HG03196 (cell line): Measurements from ENCODE around the gene CALML6.
"Not testable (repeated sequence)": the region's sequence is repeated elsewhere in the genome, so short reads cannot be mapped to it uniquely, and the experiment has no call there.

Source experiments
- ATAC-seq: cut with Tn5 transposase; IDR thresholded peaks from one replicate; pipeline ENCODE4 v1.9.1; 2021; ENCODE audit not compliant: unreplicated experiment

The CALML6 gene, protein sequence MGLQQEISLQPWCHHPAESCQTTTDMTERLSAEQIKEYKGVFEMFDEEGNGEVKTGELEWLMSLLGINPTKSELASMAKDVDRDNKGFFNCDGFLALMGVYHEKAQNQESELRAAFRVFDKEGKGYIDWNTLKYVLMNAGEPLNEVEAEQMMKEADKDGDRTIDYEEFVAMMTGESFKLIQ

DNA sequence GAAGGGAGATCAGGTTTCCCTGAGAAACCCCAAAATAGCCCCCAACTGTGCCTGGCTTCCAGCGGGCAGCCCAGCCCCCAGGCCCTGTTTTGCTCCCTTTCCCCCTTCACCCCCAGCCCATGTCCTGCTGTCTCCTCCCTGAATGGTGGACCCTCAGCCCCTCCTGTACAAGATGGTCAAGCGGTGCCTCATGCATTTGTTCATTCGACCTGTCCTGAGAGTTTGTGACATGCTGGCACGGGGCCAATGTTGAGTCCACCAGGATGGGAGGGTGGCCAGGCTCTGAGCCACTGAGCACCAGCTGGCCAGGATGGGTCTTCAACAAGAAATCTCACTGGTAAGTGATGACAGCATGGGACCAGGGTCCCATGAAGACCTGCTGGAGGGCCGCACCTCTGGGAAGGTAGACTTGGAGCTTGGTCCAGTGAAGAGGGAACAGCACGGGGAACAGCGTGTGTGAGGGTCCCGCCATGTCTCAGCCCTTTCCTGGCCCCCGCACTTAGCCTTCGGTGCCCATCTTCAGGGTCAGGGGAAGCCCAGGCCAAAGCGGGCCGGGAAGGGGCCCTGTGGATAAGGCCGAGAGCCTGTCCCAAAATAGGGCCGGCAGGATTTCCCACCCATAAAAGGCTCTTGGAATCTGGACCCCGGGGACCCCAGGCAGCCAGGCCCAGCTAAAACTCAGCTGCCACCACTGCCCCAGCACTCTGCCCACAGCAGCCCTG is at the start of gene CALML6:
Gene CALML6, plus strand, starts transcription at position 290 of the 722 bp plus-strand sequence. Its CDS starts 21 bp downstream, at position 311.
- ATAC-seq = no peak

DNA sequence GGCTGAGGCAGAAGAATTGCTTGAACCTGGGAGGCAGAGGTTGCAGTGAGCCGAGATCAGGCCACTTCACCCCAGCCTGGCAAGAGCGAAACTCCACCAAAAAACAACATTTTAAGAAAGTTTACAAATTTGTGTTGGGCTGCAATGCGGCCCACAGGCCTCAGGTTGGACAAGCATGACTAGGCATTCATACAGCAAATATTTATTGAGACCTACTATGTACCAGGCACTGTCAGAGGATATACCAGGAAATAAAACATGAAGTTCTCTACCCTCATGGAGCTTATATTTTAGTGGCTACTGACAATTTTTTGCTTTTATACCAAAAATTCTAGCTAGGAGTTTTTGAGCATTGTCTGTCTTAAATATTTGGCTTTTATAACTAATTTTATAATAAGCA is 47.9 kb upstream of the CALML6 start:
- no peak for ATAC-seq

DNA sequence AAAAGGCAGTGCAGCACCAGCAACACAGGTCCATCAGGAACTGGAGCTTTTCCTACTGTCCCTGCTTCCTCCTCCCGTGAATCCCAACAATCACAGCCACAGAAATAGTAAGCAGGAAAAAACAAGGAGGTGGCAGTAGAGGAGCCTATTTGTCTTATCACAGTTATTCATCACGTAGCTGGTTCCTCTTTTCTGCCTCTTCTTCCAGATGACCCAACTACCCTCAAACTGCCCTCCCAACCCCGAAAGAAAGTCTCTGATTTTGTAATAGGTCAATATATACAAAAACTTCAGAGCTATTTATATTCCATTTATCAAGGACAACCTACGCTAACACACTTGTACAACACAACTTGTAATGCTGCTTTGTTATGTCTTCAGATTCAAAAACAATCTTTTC is 45.6 kb upstream of the CALML6 start:
- ATAC-seq = no peak

DNA sequence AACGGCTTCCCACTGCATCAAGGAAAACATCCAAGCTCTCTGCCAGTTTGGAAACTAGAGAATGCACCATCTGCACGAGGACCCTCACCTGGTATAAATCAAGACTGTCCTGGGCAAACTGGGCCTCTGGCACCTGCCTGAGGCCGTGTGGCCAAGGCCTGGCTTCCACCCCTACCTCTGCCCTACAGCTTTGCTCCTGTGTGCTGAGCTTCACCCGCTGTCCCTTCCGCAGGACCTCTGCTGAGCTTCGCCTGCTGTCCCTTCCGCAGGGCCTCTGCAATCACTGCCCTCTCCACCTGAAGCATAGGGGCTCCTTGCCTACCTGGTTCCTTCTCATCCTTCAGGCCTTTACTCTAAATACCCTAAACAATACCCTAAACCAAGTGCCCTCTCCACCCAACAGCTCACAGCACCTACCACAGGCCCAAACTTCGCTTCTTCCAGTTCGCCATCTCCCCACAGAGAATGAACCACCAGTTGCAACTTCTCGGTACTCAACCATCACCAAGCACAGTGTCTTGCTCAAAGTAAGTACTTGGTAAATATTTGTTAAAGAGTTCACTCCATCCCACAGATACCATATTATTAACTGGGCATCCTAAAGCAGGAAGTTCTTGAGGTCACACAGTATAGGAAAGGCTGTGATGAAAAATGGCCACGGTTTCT is 42.6 kb upstream of the CALML6 start:
- no peak for ATAC-seq

DNA sequence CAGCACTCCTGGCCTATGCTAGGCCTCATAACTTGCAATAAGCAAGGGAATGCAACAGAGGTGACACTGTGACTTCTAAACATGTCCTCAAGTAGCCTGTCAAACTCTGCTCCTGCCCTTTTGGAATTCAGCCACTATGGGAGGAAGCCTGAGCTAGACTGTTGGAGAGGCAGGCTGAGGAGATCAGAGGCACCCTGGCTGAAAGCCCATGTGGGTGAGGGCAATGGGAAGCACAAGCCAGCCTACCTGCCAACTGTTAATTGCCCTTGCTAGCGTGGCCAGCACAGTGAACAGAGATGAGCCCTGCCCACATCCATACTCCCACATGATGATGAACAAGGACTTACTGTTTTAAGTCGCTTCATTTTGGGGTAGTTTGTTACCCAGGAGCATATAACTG is 41.9 kb upstream of the CALML6 start:
- no peak for ATAC-seq

DNA sequence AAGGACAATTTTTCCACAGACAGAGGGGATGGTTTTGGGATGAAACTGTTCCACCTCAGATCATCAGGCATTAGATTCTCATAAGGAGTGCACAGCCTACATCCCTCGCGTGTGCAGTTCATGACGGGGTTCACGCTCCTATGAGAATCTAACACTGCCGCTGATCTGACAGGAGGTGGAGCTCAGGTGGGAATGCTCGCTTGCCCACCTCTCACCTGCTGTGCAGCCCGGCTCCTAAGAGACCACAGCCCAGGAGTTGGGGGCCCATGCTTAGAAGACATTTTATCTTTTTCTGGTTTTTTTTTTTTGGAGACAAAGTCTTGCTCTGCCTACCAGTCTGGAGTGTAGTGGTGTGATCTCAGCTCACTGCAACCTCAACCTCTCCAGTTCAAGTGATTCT is 40.2 kb upstream of the CALML6 start:
- no peak for ATAC-seq

DNA sequence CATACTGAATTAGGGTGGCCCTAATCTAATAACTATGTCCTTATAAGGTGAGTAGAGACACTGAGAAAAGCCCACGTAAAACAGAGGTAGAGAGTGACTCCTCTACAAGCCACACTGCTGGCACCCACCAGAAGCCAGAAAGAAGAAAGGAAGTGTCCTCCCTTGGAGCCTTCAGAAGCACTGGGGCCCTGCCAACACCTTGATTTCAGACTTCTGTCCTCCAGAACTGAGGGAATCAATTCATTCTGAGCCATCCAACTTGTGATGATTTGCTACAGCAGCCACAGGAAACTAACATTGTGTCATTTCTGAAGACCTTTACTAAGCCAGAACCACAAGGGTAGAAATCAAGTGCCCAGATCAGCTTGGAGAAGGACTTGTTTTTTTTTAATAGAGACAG is 39.1 kb upstream of the CALML6 start:
- no peak for ATAC-seq

DNA sequence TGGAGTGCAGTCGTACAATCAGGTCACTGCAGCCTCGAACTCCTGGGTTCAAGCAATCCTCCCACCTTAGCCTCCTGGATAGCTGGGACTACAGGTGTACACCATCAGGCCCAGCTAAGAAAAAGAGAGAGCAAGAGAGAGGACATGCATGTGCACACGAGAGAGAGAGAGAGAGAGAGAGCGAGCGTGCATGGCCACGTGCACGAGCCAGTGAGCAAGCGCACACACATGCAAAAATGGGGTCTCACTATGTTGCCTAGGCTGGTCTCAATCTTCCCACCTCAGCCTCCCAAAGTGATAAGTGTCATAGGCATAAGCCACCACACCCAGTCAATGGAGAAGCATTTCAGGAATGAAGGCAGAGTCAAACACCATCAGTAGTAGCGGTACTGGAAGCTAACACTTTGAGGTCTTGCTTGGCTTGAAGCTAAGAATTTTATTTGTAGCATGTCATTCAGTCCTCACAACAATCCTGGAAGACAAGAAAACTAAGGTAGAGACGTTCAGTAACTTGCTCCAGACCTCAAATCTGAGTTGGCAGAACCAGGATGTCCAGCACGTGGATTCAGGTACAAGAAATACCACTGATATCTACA is 38.6 kb upstream of the CALML6 start:
- no peak for ATAC-seq

DNA sequence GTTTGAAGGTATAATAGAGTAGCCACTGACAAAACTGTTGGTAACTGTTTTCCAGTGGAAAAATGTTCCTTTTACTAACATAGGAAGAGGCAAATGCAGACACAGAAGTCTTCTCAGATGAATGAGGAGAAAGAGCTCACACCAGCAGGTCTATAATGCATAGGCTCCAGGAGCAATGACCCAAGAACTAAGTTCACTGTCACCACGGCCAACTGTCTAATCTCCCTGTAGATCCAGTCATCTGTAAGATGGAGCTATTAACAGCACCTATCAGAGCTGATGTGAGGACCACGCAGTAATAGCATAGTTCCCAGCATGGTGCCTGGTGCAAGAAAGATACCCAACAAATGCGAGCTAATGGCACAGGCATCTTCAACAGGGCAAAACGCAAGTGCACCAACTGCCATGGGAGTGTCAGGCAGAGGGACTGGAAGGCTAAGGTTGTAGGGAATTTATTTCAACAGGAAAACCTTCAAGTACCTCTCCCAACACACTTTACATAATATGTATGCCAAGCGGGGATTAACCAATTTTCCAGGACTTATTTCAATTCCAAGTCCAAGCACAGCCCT is 37.1 kb upstream of the CALML6 start:
- no peak for ATAC-seq

DNA sequence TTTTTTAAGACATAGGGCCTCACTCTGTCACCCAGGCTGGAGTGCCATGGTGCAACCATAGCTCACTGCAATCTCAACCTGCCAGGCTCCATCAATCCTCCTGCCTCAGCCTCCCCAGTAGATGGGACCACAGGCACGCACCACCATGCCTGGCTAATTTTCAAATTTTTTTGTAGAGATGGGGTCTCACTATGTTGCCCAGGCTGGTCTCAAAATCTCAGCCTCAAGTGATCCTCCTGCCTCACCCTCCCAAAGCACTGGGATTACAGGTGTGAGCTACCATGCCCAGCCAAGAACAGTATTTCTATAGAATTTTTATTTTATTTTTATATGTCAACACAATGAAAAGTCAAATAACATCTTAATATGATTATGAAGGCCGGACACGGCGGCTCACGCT is 35.1 kb upstream of the CALML6 start:
- ATAC-seq = no peak

DNA sequence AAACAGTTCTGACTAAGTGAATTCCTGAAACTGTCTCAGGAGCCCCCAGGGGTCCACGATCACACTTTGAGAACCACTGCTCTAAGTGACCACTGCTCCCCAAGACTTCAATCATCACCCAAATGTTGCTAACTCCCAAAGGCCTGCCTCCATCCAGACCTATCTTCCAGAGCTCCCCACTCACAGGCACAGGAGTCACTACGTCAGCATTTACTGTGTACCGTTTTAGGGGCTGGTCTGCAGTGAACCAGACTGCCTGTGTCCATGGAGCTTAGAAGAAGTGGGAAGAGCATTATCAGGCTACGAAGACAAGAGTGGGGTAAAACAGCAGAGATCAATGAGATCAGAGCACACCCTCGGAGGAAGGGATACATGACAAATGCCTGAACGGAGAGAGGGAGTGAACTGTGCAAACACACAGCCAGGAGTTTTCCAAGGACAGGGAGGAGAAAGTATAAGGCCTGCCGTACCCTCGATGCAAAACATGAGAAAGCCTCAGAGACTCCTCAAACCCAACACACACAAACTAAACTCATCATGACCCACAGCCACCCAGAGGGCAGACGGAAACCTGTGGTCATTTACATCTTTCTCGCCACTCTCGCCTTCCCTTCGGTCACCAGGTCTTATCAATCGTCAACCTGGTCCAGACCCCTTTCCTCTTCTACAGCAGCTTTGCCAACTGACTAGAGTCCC is 34.3 kb upstream of the CALML6 start:
- no peak for ATAC-seq

DNA sequence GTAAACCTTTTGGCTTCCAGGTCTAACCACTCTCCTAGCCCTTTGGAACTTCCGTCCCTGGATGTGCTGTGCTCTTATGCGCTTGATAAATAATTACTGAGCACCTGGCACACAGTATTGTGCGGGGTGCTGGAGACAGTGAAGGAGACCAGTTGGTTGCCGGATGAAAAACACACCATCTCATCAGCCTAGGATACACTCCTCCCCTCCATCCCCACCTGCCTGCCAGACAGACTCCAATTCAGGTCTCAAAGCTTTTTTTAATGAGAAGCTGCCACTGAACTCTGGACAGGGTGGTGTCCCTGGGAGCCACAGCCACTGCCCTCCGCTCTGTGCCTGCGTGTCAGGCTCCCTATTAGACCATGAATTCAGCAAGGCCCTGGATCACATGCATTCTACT is 33.3 kb upstream of the CALML6 start:
- ATAC-seq = no peak

DNA sequence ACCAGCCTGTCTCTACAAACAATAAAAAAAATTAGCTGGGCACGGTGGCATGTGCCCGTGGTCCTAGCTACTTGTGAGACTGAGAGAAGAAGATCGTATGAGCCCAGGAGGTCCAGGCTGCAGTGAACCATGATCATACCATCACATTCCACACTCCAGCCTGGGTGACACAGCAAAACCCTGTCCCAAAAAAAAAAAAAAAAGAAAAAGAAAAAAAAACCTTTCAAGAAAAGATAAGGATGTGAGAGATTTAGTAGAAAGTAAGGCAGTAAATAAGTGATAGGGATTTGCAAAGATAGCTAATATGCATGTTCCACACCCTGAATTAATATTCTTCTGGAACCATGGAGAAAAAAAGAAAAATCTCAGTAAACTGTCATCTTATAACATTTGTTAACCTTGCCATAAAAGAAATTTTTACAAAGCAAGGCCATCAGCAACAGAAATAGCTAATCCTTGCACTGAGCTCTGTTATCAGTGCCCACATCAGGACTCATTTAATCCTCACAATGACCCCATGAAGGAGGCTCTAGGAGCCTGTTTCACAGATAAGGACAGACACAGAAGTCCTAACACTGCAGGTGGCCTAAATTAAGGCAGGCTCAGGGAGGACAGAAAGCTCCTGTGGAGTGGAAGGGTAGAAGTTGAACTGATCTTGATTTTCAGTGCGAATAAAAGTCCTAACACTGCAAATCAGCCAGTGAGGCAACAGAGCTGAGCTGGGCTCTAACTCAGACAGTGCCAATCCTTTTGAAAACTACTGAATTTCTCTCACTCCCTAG is 31.8 kb upstream of the CALML6 start:
- ATAC-seq = no peak

DNA sequence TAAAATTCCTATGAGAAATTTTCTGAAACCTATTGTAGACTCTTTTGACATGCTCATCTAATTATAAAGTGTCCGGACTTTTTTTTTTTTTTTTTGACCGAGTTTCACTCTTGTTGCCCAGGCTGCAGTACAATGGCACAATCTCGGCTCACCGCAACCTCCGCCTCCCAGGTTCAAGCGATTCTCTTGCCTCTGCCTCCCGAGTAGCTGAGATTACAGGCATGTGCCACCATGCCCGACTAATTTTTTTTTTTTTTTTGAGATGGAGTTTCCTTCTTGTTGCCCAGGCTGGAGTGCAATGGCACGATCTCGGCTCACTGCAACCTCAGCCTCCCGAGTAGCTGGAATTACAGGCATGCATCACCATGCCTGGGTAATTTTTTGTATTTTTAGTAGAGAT is 31.2 kb upstream of the CALML6 start:
- not testable (repeated sequence) for ATAC-seq

DNA sequence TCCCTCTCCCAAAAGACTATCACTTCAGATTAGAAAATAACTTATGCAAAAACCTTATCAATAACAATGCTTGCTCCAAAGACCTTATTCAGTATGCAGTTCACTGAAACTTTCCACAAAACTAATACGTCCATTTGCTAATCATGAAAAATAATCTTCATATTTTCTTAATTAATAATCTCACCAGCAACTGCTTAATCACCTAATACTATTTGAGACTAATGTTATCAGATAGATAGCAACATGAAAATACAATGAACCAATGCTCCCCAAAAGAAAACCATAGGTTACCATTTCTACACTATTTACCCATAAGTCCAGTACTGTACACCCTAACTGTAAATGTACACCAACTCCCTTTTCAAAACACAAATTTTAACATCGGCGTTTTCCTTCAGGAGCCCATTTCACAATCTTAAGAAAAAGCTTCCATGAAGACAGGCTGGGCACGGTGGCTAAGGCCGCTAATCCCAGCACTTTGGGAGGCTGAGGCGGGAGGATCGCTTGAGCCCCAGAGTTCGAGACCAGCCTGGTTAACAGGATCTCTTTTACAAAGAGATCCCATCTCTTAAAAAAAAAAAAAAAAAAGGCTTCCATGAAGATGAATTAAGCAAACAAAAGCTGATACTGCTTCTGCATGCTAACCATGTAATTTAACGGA is 25.8 kb upstream of the CALML6 start:
- no peak for ATAC-seq

DNA sequence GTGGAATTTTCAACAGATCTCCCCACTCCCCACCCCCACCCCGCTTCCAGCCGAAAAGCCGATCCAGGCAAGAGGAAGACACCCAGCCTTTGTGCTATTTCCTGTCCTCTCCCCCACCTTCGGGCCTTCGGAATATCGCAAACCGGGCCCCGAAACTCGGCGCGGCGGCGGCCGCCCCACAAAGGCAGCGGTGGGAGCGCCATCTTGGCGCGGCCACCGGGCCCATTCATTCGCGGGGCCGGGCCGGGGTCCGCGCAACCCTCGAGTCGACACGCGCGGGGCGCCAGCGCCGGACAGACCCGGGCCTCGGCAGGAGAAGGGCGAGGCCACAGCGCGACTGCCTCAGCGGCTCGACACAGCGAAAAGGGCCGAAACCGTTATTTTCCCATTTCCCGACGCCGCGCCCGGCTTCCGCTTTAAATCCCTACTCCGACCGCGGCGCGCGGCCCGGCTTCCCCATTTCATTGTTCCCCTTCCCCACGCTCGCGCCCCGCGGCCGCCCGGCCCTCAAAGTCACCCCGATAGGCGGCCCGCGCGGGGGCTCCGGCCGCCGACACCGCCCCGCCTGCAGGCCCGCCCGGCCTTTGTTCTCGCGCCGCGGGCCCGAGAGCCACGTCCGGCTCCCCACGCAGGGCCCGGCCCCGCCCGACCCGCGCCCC is 25.1 kb upstream of the CALML6 start:
- ATAC-seq = peak; percentile 27

DNA sequence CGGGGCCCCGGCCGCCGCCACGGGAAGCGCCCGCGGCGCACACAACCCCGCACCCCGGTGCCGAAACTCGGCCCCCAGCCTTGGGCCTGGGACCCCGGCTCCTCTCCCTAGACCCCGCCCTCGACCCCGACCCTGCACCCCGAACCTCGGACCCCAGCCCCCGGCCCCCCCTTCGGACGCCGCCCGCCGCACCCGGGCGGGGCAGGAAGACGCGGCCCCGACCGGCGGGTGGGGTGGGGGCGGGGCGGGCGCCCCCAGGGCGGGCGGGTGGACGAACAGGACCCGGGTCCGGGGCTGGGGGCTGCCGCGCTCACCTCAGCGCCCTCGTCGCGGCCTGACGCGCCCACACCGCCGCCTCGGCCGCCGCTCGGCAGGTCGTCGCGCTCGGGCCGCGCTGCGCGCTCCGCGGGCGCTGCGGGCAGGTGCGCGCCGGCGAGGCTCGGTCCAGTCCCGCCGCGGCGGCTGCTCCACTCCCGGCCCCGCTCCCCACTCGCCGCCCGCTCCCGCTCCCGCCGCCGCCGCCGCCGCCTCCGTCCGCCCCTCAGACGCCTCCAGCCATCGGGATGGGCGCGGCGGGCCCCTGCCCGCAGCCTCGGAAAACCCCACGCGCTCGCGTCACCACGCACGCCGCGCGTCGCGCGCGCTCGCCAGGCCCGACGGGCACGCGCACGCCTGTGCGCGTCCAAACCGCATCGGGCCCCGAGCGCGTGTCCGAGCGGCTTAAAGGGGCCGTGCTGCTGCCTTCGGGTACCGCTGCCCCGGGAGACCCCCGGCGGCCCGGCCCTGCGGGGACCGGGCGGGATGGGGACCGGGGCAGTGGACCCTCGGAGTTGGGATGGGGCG is 24.3 kb upstream of the CALML6 start, which contains the start of gene GNB1:
Gene GNB1, minus strand, starts transcription at position 582 of the 843 bp plus-strand sequence. CDS start 65,634 bp downstream, outside the sequence.
- peak; percentile 60 for ATAC-seq
